Liver (tissue), 9 donors: ENCODE data around the gene RNU7-1. TPM values are rescaled to one million over a fixed set of nuclear protein-coding genes. Genes with fewer than 3 reads are reported as not detected.

ENCODE experiments used
- DNase-seq: peaks from one replicate; pipeline ENCODE4 v3.0.0-alpha.2; 2017; ENCODE audit warnings: low spot score
- H3K27ac ChIP-seq, 2 donors: one replicate each; pipeline ENCODE4 v1.7.0; 2013; ENCODE audit warnings: inconsistent platforms in 2 of 2, low read length in 2 of 2, control low read depth in 1 of 2, low read depth in 1 of 2, mild to moderate bottlenecking in 1 of 2
- H3K27me3 ChIP-seq, 4 donors: one replicate each; pipeline versions ENCODE4 v1.6.1 to v1.7.0; 2013; ENCODE audit warnings: low read length in 3 of 4, inconsistent platforms in 1 of 4, mild to moderate bottlenecking in 1 of 4, moderate library complexity in 1 of 4; ENCODE audit not compliant: control insufficient read depth in 4 of 4, insufficient read depth in 4 of 4
- H3K36me3 ChIP-seq, 4 donors: one replicate each; pipeline versions ENCODE4 v1.6.1 to v1.7.0; 2013; ENCODE audit warnings: low read length in 3 of 4, mild to moderate bottlenecking in 3 of 4, low read depth in 1 of 4, moderate library complexity in 1 of 4; ENCODE audit not compliant: control insufficient read depth in 4 of 4, insufficient read depth in 3 of 4
- H3K4me1 ChIP-seq, 4 donors: one replicate each; pipeline versions ENCODE4 v1.6.1 to v1.7.0; 2013; ENCODE audit warnings: low read length in 3 of 4, mild to moderate bottlenecking in 3 of 4, moderate library complexity in 1 of 4; ENCODE audit not compliant: control insufficient read depth in 4 of 4, insufficient read depth in 4 of 4
- H3K4me3 ChIP-seq, 3 donors: one replicate each; pipeline versions ENCODE4 v1.6.1 to v1.7.0; 2013; ENCODE audit warnings: low read length in 3 of 3, control low read depth in 1 of 3, low read depth in 1 of 3, mild to moderate bottlenecking in 1 of 3
- H3K9ac ChIP-seq, 2 donors: one replicate each; pipeline ENCODE4 v1.7.0; 2013; ENCODE audit warnings: low read length in 2 of 2, mild to moderate bottlenecking in 2 of 2, moderate library complexity in 2 of 2, control low read depth in 1 of 2, low read depth in 1 of 2
- H3K9me3 ChIP-seq, 4 donors: one replicate each; pipeline versions ENCODE4 v1.6.1 to v1.7.0; 2013; ENCODE audit warnings: low read length in 3 of 4; ENCODE audit not compliant: control insufficient read depth in 4 of 4
- ATF3 ChIP-seq: IDR thresholded peaks from 2 replicates; pipeline ENCODE4 v1.6.1; 2016; ENCODE audit warnings: antibody characterized with exemption
- CTCF ChIP-seq: fragments of 150-350 bp; IDR thresholded peaks from 2 replicates; pipeline ENCODE4 v1.5.1; 2017; ENCODE audit warnings: improper control_type of control experiment, low read depth, low read length; ENCODE audit not compliant: missing input control
- EGR1 ChIP-seq, 2 donors: IDR thresholded peaks; 2 replicates each; pipeline ENCODE4 v1.6.1; 2016 to 2018; ENCODE audit warnings: antibody characterized with exemption in 2 of 2, low read depth in 2 of 2
- FOXA1 ChIP-seq: IDR thresholded peaks from 2 replicates; pipeline ENCODE4 v1.6.1; 2016; ENCODE audit warnings: antibody characterized with exemption
- FOXA2 ChIP-seq: IDR thresholded peaks from 2 replicates; pipeline ENCODE4 v1.6.1; 2016; ENCODE audit warnings: antibody characterized with exemption
- GABPA ChIP-seq, 2 donors: IDR thresholded peaks in 1 of 2; conservative IDR thresholded peaks in 1 of 2; 2 replicates each; pipeline ENCODE4 v1.6.1; 2016; ENCODE audit warnings: antibody characterized with exemption in 2 of 2, mild to moderate bottlenecking in 1 of 2, moderate library complexity in 1 of 2
- HNF4A ChIP-seq, 2 donors: conservative IDR thresholded peaks; 2 replicates each; pipeline ENCODE4 v1.6.1; 2016; ENCODE audit warnings: antibody characterized with exemption in 2 of 2, mild to moderate bottlenecking in 2 of 2
- HNF4G ChIP-seq: IDR thresholded peaks from 2 replicates; pipeline ENCODE4 v1.6.1; 2016; ENCODE audit warnings: antibody characterized with exemption
- JUND ChIP-seq, 2 donors: IDR thresholded peaks; 2 replicates each; pipeline ENCODE4 v1.6.1; 2016; ENCODE audit warnings: antibody characterized with exemption in 2 of 2
- MAX ChIP-seq: IDR thresholded peaks from 2 replicates; pipeline ENCODE4 v1.6.1; 2016; ENCODE audit warnings: antibody characterized with exemption
- NR2F2 ChIP-seq: IDR thresholded peaks from 2 replicates; pipeline ENCODE4 v1.6.1; 2016; ENCODE audit warnings: antibody characterized with exemption
- RAD21 ChIP-seq, 2 donors: IDR thresholded peaks; 2 replicates each; pipeline ENCODE4 v1.6.1; 2016; ENCODE audit warnings: antibody characterized with exemption in 2 of 2, mild to moderate bottlenecking in 2 of 2
- REST ChIP-seq: IDR thresholded peaks from 2 replicates; pipeline ENCODE4 v1.6.1; 2016; ENCODE audit warnings: antibody characterized with exemption, mild to moderate bottlenecking
- RXRA ChIP-seq, 2 donors: IDR thresholded peaks; 2 replicates each; pipeline ENCODE4 v1.6.1; 2017 to 2018; ENCODE audit warnings: antibody characterized with exemption in 2 of 2, mild to moderate bottlenecking in 1 of 2
- SP1 ChIP-seq: IDR thresholded peaks from 2 replicates; pipeline ENCODE4 v1.6.1; 2018; ENCODE audit warnings: antibody characterized with exemption, mild to moderate bottlenecking
- TAF1 ChIP-seq: conservative IDR thresholded peaks from 2 replicates; pipeline ENCODE4 v1.6.1; 2016; ENCODE audit warnings: antibody characterized with exemption, mild to moderate bottlenecking
- YY1 ChIP-seq: IDR thresholded peaks from 2 replicates; pipeline ENCODE4 v1.6.1; 2016; ENCODE audit warnings: antibody characterized with exemption, mild to moderate bottlenecking
- ZBTB33 ChIP-seq: IDR thresholded peaks from 2 replicates; pipeline ENCODE4 v1.6.1; 2016; ENCODE audit warnings: antibody characterized with exemption
- WGBS: extraction: QIAGEN DNeasy Blood & Tissue Kit; methylation state at CpG from one replicate; pipeline ENCODE4 v1.1.7; 2013; 5-methylcytosine and 5-hydroxymethylcytosine counted together
- polyA plus RNA-seq, 2 donors: library from polyadenylated mRNA; stranded (reverse) in 1 of 2; unstranded in 1 of 2; fragments of 200-250 nt in 1 of 2; fragments of >200 nt in 1 of 2; fragmentation: Nextera tagmentation in 1 of 2; extraction: Ambion mirVana in 1 of 2; gene quantifications; one replicate each; pipeline versions ENCODE4 v1.2.1 to v1.2.3, GENCODE V29; 2013 to 2015
- total RNA-seq, 2 donors: library from RNA; depleted of rRNA; stranded (reverse); fragments of >200 nt; gene quantifications; one replicate each; pipeline ENCODE4 v1.2.3, GENCODE V29; 2014
- donor health status: healthy.
- donor health status: healthy.
- donor health status: healthy.
- donor health status: healthy.
- donor health status: healthy.

Gene RNU7-1
- total and polyA plus RNA-seq, 4 donors = not detected

GRCh38 chr12:6938353-6939190 is 5.0 kb upstream of the RNU7-1 start:
- H3K27ac ChIP-seq = peak overlapping the region; percentile 91 to 96
- H3K27me3 ChIP-seq = no peaks in the 10 kb centered on the region
- peak overlapping the region in 1 of 2 donors; percentile 53 for H3K9ac ChIP-seq
- peaks cover 0 to 14% (median 7%) of the 10 kb centered on the region in 4 donors for H3K36me3 ChIP-seq
- WGBS = 88% methylated on average over 32 of the region's 32 CpGs
- DNase-seq = no peak
- no peak for TF ChIP-seq GABPA (IDR thresholded peaks at IDR 0.05 in 1 of 2, conservative IDR thresholded peaks at IDR 0.05 in 1 of 2)
- TF ChIP-seq ATF3 = no peak
- no peak for TF ChIP-seq CTCF
- TF ChIP-seq SP1 = no peak
- TF ChIP-seq JUND (IDR thresholded peaks at IDR 0.05) = no peak
- no peak for TF ChIP-seq TAF1
- TF ChIP-seq RXRA (IDR thresholded peaks at IDR 0.05) = no peak
- no peak for TF ChIP-seq YY1
- no peak for TF ChIP-seq ZBTB33
- no peak for TF ChIP-seq EGR1 (IDR thresholded peaks at IDR 0.05; ENCODE audit: low read depth in 2 of 2)
- TF ChIP-seq HNF4A (conservative IDR thresholded peaks at IDR 0.05) = no peak
- TF ChIP-seq HNF4G = no peak
- TF ChIP-seq FOXA2 = no peak
- no peak for TF ChIP-seq FOXA1
- TF ChIP-seq REST = no peak
- no peak for TF ChIP-seq NR2F2
- TF ChIP-seq RAD21 (IDR thresholded peaks at IDR 0.05) = no peak
- no peak for TF ChIP-seq MAX
- H3K4me1 ChIP-seq = peaks cover 13 to 43% (median 21%) of the 10 kb centered on the region in 4 donors
- peak overlapping the region in 1 of 3 donors; percentile 23 for H3K4me3 ChIP-seq
- no peaks in the 10 kb centered on the region for H3K9me3 ChIP-seq
